GM23338 (cell line): ENCODE measurements around the gene ITPRIP. TPM values are rescaled to one million over a fixed set of nuclear protein-coding genes. Genes with fewer than 3 reads are reported as not detected.

Source experiments
- ATAC-seq: fragments of 200-7000 bp; cut with Tn5 transposase; 3 replicates; pipeline ENCODE4 v1.9.1; 2020
- DNase-seq: peaks from one replicate; pipeline ENCODE4 v3.0.0-alpha.2; 2015; ENCODE audit warnings: low spot score
- H2AFZ ChIP-seq: fragments of 200-600 bp; sonication (generic); 2 replicates; pipeline ENCODE4 v1.8.0; 2016; ENCODE audit warnings: antibody characterized with exemption, mild to moderate bottlenecking, moderate library complexity
- H3F3A ChIP-seq: fragments of 200-600 bp; sonication (generic); replicated peaks from 2 replicates; pipeline ENCODE4 v1.8.0; 2017; ENCODE audit warnings: antibody characterized with exemption, mixed run types, low read depth
- H3K27ac ChIP-seq: fragments of 200-600 bp; sonication (generic); 2 replicates; pipeline ENCODE4 v1.6.1; 2016; ENCODE audit warnings: low read depth
- H3K27me3 ChIP-seq: fragments of 200-600 bp; sonication (generic); 2 replicates; pipeline ENCODE4 v1.8.0; 2016; ENCODE audit warnings: mild to moderate bottlenecking, mixed run types, moderate library complexity; ENCODE audit not compliant: insufficient read depth
- H3K36me3 ChIP-seq: fragments of 200-600 bp; sonication (generic); 2 replicates; pipeline ENCODE4 v1.8.0; 2016; ENCODE audit warnings: mild to moderate bottlenecking; ENCODE audit not compliant: insufficient read depth
- H3K4me1 ChIP-seq: fragments of 200-600 bp; sonication (generic); 2 replicates; pipeline ENCODE4 v1.8.0; 2016; ENCODE audit warnings: mild to moderate bottlenecking, moderate library complexity; ENCODE audit not compliant: insufficient read depth
- H3K4me2 ChIP-seq: fragments of 200-600 bp; sonication (generic); 2 replicates; pipeline ENCODE4 v1.7.1; 2017; ENCODE audit warnings: mixed run types
- H3K4me3 ChIP-seq: fragments of 200-600 bp; sonication (generic); 2 replicates; pipeline ENCODE4 v1.6.1; 2016; ENCODE audit warnings: mixed run types
- H3K79me2 ChIP-seq: fragments of 200-600 bp; sonication (generic); replicated peaks from 2 replicates; pipeline ENCODE4 v1.8.0; 2017; ENCODE audit warnings: mild to moderate bottlenecking; ENCODE audit not compliant: insufficient read depth
- H3K9me2 ChIP-seq: fragments of 200-600 bp; sonication (generic); 2 replicates; pipeline ENCODE4 v1.8.0; 2017; ENCODE audit not compliant: insufficient read depth
- H4K20me1 ChIP-seq: fragments of 200-600 bp; sonication (generic); replicated peaks from 2 replicates; pipeline ENCODE4 v1.8.0; 2017; ENCODE audit warnings: mild to moderate bottlenecking; ENCODE audit not compliant: insufficient read depth
- H3K27ac Mint-ChIP-seq: 2 replicates; pipeline ENCODE4 v1.8.0; 2020; ENCODE audit warnings: inconsistent platforms, mild to moderate bottlenecking, moderate library complexity, mixed read lengths
- H3K27me3 Mint-ChIP-seq: 3 replicates; pipeline ENCODE4 v1.8.0; 2022; ENCODE audit warnings: low read depth, mild to moderate bottlenecking, moderate library complexity, mixed read lengths, inconsistent platforms; ENCODE audit not compliant: insufficient read depth, poor library complexity
- H3K36me3 Mint-ChIP-seq: 3 replicates; pipeline ENCODE4 v1.8.0; 2021; ENCODE audit warnings: low read depth, mild to moderate bottlenecking, inconsistent platforms, moderate library complexity, mixed read lengths
- H3K4me1 Mint-ChIP-seq: 3 replicates; pipeline ENCODE4 v1.8.0; 2020; ENCODE audit warnings: mild to moderate bottlenecking, inconsistent platforms, mixed read lengths
- H3K4me3 Mint-ChIP-seq: 3 replicates; pipeline ENCODE4 v1.8.0; 2021; ENCODE audit warnings: moderate library complexity, mild to moderate bottlenecking, inconsistent platforms, mixed read lengths
- H3K9me3 Mint-ChIP-seq: 3 replicates; pipeline ENCODE4 v1.8.0; 2020; ENCODE audit warnings: moderate library complexity, mild to moderate bottlenecking, inconsistent platforms, mixed read lengths
- EZH2 ChIP-seq: fragments of 200-600 bp; sonication (generic); IDR thresholded peaks from one replicate; pipeline ENCODE4 v1.8.0; 2017; ENCODE audit warnings: antibody characterized with exemption, mild to moderate bottlenecking, low read depth; ENCODE audit not compliant: unreplicated experiment
- JUNB ChIP-seq: IDR thresholded peaks from one replicate; pipeline ENCODE4 v1.6.1; 2016; ENCODE audit warnings: antibody characterized with exemption; ENCODE audit not compliant: unreplicated experiment
- NANOG ChIP-seq: IDR thresholded peaks from 2 replicates; pipeline ENCODE4 v1.6.1; 2016; ENCODE audit warnings: antibody characterized with exemption, borderline replicate concordance
- POLR2AphosphoS5 ChIP-seq: IDR thresholded peaks from 2 replicates; pipeline ENCODE4 v1.6.1; 2016; ENCODE audit warnings: antibody characterized with exemption, low read depth
- REST ChIP-seq: IDR thresholded peaks from one replicate; pipeline ENCODE4 v1.6.1; 2018; ENCODE audit warnings: antibody characterized with exemption; ENCODE audit not compliant: unreplicated experiment
- STAT1 ChIP-seq: IDR thresholded peaks from one replicate; pipeline ENCODE4 v1.6.1; 2016; ENCODE audit warnings: antibody characterized with exemption; ENCODE audit not compliant: unreplicated experiment
- ZNF114 ChIP-seq: fragments of 250-450 bp; sonication (Bioruptor Pico); IDR thresholded peaks from 2 replicates; pipeline ENCODE4 v1.5.0; 2020; ENCODE audit warnings: mild to moderate bottlenecking, moderate library complexity
- ZNF331 ChIP-seq: fragments of 250-450 bp; sonication (Bioruptor Pico); IDR thresholded peaks from 2 replicates; pipeline ENCODE4 v1.5.0; 2020; ENCODE audit warnings: low read depth, mild to moderate bottlenecking, moderate library complexity
- polyA plus RNA-seq: library from polyadenylated mRNA; unstranded; fragments of >200 nt; fragmentation: Nextera tagmentation; extraction: Ambion mirVana; gene quantifications from 2 replicates; pipeline ENCODE4 v1.2.1, GENCODE V29; 2016
- total RNA-seq: library from RNA; depleted of rRNA; stranded (reverse); fragments of >200 nt; shearing (Covaris generic); gene quantifications from 2 replicates; pipeline ENCODE4 v1.2.3, GENCODE V29; 2014
- TF ChIP-seq, protein P1 (sequence below): IDR thresholded peaks from 2 replicates; pipeline ENCODE4 v1.6.1; 2016; ENCODE audit warnings: antibody characterized with exemption
- TF ChIP-seq, protein P2 (sequence below), 2 experiments: fragments of 200-600 bp in 1 of 2; sonication (generic) in 1 of 2; conservative IDR thresholded peaks; 2 replicates each; pipeline versions ENCODE4 v1.5.1 to v1.6.1; 2016 to 2017; ENCODE audit warnings: antibody characterized with exemption in 2 of 2, low read depth in 2 of 2, mild to moderate bottlenecking in 2 of 2, moderate library complexity in 1 of 2

The ITPRIP gene
- total and polyA plus RNA-seq, 2 experiments from 2014 or later = 6.9 to 15.2 TPM

- H3K4me1 ChIP-seq = no peaks in the 10 kb centered on the region
- no peak overlapping the region for H3K4me2 ChIP-seq
- H3K9me2 ChIP-seq = no peaks in the 10 kb centered on the region
- no peaks in the 10 kb centered on the region for H3F3A ChIP-seq
- no peak overlapping the region for H2AFZ ChIP-seq
- no peak for DNase-seq
- ATAC-seq = no peak
- H3K27me3 Mint-ChIP-seq = peaks cover 9% of the 10 kb centered on the region
- no peak overlapping the region for H3K27ac Mint-ChIP-seq
- H3K9me3 Mint-ChIP-seq = no peaks in the 10 kb centered on the region
- H3K4me3 Mint-ChIP-seq = no peak overlapping the region
- TF ChIP-seq REST = no peak
- TF ChIP-seq, protein P1, sequence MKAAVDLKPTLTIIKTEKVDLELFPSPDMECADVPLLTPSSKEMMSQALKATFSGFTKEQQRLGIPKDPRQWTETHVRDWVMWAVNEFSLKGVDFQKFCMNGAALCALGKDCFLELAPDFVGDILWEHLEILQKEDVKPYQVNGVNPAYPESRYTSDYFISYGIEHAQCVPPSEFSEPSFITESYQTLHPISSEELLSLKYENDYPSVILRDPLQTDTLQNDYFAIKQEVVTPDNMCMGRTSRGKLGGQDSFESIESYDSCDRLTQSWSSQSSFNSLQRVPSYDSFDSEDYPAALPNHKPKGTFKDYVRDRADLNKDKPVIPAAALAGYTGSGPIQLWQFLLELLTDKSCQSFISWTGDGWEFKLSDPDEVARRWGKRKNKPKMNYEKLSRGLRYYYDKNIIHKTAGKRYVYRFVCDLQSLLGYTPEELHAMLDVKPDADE = no peak
- no peak for TF ChIP-seq JUNB
- no peak for TF ChIP-seq EZH2
- H3K27me3 ChIP-seq = no peaks in the 10 kb centered on the region
- H3K79me2 ChIP-seq = no peaks in the 10 kb centered on the region
- H3K4me1 Mint-ChIP-seq = peaks cover 12% of the 10 kb centered on the region
- H3K27ac ChIP-seq = no peak overlapping the region
- H3K4me3 ChIP-seq = no peak overlapping the region
- H3K36me3 Mint-ChIP-seq = peaks cover 30% of the 10 kb centered on the region
- peaks cover 7% of the 10 kb centered on the region for H4K20me1 ChIP-seq
- H3K36me3 ChIP-seq = no peaks in the 10 kb centered on the region
Observed at GRCh38 chr10:104309980-104310978, 28.0 kb downstream of the ITPRIP start.

- no peaks in the 10 kb centered on the region for H3K79me2 ChIP-seq
- Mint-ChIP-seq H3K4me3 (no peak overlapping the region), H3K9me3 (peaks cover 13% of the 10 kb centered on the region), H3K4me1 (peaks cover 16% of the 10 kb centered on the region), H3K36me3 (peaks cover 32% of the 10 kb centered on the region), H3K27ac (no peak overlapping the region), H3K27me3 (peaks cover 9% of the 10 kb centered on the region)
- H3K9me2 ChIP-seq = peaks cover 6% of the 10 kb centered on the region; the same call in 1 of the 2 replicates
- no peaks in the 10 kb centered on the region for H3K27me3 ChIP-seq
- TF ChIP-seq REST (no peak), POLR2AphosphoS5 (no peak), ZNF331 (CRISPR knock-in tag) (no peak), ZNF114 (no peak), JUNB (no peak), STAT1 (no peak), NANOG (no peak)
- TF ChIP-seq, protein P2, sequence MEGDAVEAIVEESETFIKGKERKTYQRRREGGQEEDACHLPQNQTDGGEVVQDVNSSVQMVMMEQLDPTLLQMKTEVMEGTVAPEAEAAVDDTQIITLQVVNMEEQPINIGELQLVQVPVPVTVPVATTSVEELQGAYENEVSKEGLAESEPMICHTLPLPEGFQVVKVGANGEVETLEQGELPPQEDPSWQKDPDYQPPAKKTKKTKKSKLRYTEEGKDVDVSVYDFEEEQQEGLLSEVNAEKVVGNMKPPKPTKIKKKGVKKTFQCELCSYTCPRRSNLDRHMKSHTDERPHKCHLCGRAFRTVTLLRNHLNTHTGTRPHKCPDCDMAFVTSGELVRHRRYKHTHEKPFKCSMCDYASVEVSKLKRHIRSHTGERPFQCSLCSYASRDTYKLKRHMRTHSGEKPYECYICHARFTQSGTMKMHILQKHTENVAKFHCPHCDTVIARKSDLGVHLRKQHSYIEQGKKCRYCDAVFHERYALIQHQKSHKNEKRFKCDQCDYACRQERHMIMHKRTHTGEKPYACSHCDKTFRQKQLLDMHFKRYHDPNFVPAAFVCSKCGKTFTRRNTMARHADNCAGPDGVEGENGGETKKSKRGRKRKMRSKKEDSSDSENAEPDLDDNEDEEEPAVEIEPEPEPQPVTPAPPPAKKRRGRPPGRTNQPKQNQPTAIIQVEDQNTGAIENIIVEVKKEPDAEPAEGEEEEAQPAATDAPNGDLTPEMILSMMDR (conservative IDR thresholded peaks at IDR 0.05; ENCODE audit: low read depth in 2 of 2) = no peak
- no peak overlapping the region for H2AFZ ChIP-seq
- peaks cover 7% of the 10 kb centered on the region for H4K20me1 ChIP-seq
- peaks cover under 1% of the 10 kb centered on the region; the same call in 1 of the 2 replicates for H3K36me3 ChIP-seq
- no peaks in the 10 kb centered on the region for H3F3A ChIP-seq
- no peak overlapping the region for H3K4me3 ChIP-seq
- no peaks in the 10 kb centered on the region for H3K4me1 ChIP-seq
- no peak for ATAC-seq
- DNase-seq = no peak
- no peak overlapping the region for H3K4me2 ChIP-seq
- H3K27ac ChIP-seq = no peak overlapping the region
Observed at GRCh38 chr10:104308439-104308903, 29.8 kb downstream of the ITPRIP start.
